IMR-90 (cell line): ENCODE data around the gene DOCK1.

ENCODE experiments used
- CTCF ChIP-seq: conservative IDR thresholded peaks from 2 replicates; pipeline ENCODE4 v1.5.1; 2012; ENCODE audit warnings: mild to moderate bottlenecking, low read depth, low read length, improper control_type of control experiment
- MAFK ChIP-seq: IDR thresholded peaks from 2 replicates; pipeline ENCODE4 v1.6.1; 2012; ENCODE audit warnings: low read depth, low read length, improper control_type of control experiment
- MXI1 ChIP-seq: IDR thresholded peaks from 2 replicates; pipeline ENCODE4 v1.6.1; 2012; ENCODE audit warnings: low read depth, mild to moderate bottlenecking, low read length, moderate library complexity, borderline replicate concordance
- POLR2A ChIP-seq: IDR thresholded peaks from 2 replicates; pipeline ENCODE4 v1.6.1; 2012; ENCODE audit warnings: mild to moderate bottlenecking, low read depth, low read length
- RAD21 ChIP-seq: IDR thresholded peaks from 2 replicates; pipeline ENCODE4 v1.6.1; 2012; ENCODE audit warnings: low read length, improper control_type of control experiment
- RCOR1 ChIP-seq: IDR thresholded peaks from 2 replicates; pipeline ENCODE4 v1.6.1; 2012; ENCODE audit warnings: mild to moderate bottlenecking, low read length, improper control_type of control experiment; ENCODE audit not compliant: insufficient replicate concordance

- TF ChIP-seq MAFK (no peak), RCOR1 (no peak), CTCF (no peak), MXI1 (no peak), RAD21 (no peak), POLR2A (no peak)
These were observed 25.1 kb downstream of the DOCK1 start for GRCh38 chr10:126930131-126930882.
